Breast epithelium (tissue), 4 donors: ENCODE results near the gene CYP3A4. TPM values are rescaled to one million over a fixed set of nuclear protein-coding genes. Genes with fewer than 3 reads are reported as not detected.
"Not testable (repeated sequence)": the region's sequence is repeated elsewhere in the genome, so short reads cannot be mapped to it uniquely, and the experiment has no call there.

Source experiments
- DNase-seq, 2 donors: peaks; one replicate each; pipeline ENCODE4 v3.0.0-alpha.2; 2019; ENCODE audit warnings: low spot score in 2 of 2
- H3K27ac ChIP-seq, 2 donors: fragments of 200-600 bp; sonication (generic) in 1 of 2; one replicate each; pipeline ENCODE4 v1.5.1; 2016 to 2019; ENCODE audit warnings: mild to moderate bottlenecking in 1 of 2
- H3K27me3 ChIP-seq, 2 donors: fragments of 200-600 bp; sonication (generic) in 1 of 2; one replicate each; pipeline versions ENCODE4 v1.5.1 to v1.6.0; 2017 to 2019; ENCODE audit warnings: control low read depth in 1 of 2, mild to moderate bottlenecking in 1 of 2
- H3K36me3 ChIP-seq: fragments of 200-600 bp; one replicate; pipeline ENCODE4 v1.5.1; 2019
- H3K4me1 ChIP-seq, 2 donors: fragments of 200-600 bp; sonication (generic); one replicate each; pipeline ENCODE4 v1.5.1; 2016 to 2019; ENCODE audit warnings: control low read depth in 1 of 2
- H3K4me3 ChIP-seq, 3 donors: fragments of 200-600 bp; sonication (generic); 1 replicate in 2 of 3; 2 replicates in 1 of 3; pipeline ENCODE4 v1.5.1; 2016 to 2019; ENCODE audit warnings: mild to moderate bottlenecking in 3 of 3, moderate library complexity in 2 of 3
- H3K9me3 ChIP-seq, 2 donors: fragments of 200-600 bp; sonication (generic) in 1 of 2; one replicate each; pipeline ENCODE4 v1.5.1; 2016 to 2019; ENCODE audit warnings: control low read depth in 1 of 2
- POLR2A ChIP-seq: fragments of 450-650 bp; IDR thresholded peaks from one replicate; pipeline ENCODE4 v1.6.1; 2016; ENCODE audit warnings: antibody characterized with exemption, mild to moderate bottlenecking, moderate library complexity
- POLR2AphosphoS5 ChIP-seq, 3 donors: sonication (generic); formaldehyde crosslinking; IDR thresholded peaks; one replicate each; pipeline ENCODE4 v1.6.1; 2017; ENCODE audit warnings: antibody characterized with exemption in 3 of 3
- intact Hi-C: fragments of 100-400 bp; cut with DNase I; formaldehyde crosslinking; loops from one replicate; pipeline ENCODE4 v1.15.1; 2023; ENCODE audit warnings: low total_unique reads
- total RNA-seq, 3 donors: library from RNA; depleted of rRNA; stranded (reverse); fragments of >200 nt; gene quantifications; one replicate each; pipeline ENCODE4 v1.1.0, GENCODE V29; 2016
- TF ChIP-seq, protein P1 (sequence below), 3 donors: fragments of 450-650 bp; IDR thresholded peaks; one replicate each; pipeline ENCODE4 v1.5.1; 2016 to 2017; ENCODE audit warnings: antibody characterized with exemption in 3 of 3, mild to moderate bottlenecking in 3 of 3, moderate library complexity in 3 of 3

CYP3A4 gene
- total RNA-seq, 3 donors from 2014 or later: 0.33 to 0.64 (median 0.59) TPM

DNA sequence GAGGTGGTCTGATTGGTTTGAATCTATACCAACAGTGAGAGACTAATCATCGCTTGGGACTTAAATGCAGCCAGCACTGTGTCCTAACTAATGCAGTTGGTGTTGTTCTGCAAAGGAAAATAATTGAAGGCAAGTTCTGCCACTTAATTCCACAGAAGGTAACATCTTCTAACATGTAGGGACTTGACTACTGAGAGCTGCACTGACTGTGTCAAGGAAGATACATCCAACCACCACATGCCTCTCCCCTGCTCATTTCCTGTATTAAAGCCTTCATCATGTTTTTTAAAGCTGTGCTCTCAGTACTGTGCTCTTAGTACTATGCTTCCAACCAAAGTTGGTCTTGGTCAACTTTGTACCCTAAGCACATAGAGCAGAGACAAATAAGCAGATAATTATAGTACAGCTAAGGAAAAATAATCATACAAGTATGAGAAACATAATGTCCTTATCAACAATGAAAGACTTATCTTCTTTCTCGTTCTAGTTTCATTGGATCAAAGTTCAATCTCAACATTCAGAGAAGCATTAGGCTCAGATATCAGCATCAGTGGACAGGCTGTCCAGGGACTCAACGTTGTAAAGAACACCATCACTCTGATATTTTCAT, 2.8 kb upstream of the CYP3A4 start:
- intact Hi-C loops: no loop called here
- no peaks in the 10 kb centered on the region for H3K4me1 ChIP-seq
- no peaks in the 10 kb centered on the region for H3K36me3 ChIP-seq
- no peaks in the 10 kb centered on the region for H3K27me3 ChIP-seq
- no peak overlapping the region for H3K27ac ChIP-seq
- H3K4me3 ChIP-seq: no peak overlapping the region
- DNase-seq: no peak
- no peaks in the 10 kb centered on the region for H3K9me3 ChIP-seq
- TF ChIP-seq, protein P1, sequence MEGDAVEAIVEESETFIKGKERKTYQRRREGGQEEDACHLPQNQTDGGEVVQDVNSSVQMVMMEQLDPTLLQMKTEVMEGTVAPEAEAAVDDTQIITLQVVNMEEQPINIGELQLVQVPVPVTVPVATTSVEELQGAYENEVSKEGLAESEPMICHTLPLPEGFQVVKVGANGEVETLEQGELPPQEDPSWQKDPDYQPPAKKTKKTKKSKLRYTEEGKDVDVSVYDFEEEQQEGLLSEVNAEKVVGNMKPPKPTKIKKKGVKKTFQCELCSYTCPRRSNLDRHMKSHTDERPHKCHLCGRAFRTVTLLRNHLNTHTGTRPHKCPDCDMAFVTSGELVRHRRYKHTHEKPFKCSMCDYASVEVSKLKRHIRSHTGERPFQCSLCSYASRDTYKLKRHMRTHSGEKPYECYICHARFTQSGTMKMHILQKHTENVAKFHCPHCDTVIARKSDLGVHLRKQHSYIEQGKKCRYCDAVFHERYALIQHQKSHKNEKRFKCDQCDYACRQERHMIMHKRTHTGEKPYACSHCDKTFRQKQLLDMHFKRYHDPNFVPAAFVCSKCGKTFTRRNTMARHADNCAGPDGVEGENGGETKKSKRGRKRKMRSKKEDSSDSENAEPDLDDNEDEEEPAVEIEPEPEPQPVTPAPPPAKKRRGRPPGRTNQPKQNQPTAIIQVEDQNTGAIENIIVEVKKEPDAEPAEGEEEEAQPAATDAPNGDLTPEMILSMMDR (IDR thresholded peaks at IDR 0.05): no peak
- TF ChIP-seq POLR2A (no peak), POLR2AphosphoS5 (IDR thresholded peaks at IDR 0.05) (no peak)

DNA sequence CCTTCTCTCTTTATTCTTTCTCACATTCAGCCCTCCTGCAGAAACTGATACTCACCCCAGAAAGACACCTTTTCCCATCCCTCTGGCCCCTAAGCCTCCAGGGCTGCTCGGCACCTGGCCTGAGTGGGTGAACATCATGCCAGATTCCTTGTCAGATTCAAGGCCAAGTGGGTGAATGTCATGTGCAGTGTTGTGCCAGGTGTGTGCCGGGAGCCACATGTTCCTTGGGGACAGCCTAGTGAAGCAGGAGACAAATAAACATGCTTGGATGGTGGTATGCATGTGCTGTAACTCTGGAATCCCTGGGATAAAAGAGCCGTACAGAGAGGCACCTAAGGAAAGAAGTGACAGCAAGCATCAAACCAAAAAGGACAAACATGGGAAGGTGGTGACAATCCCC, 1.7 kb upstream of the CYP3A4 start:
- intact Hi-C loops, H3K36me3 ChIP-seq, H3K27ac ChIP-seq, H3K9me3 ChIP-seq, DNase-seq, H3K4me1 ChIP-seq, H3K27me3 ChIP-seq, H3K4me3 ChIP-seq: not testable (repeated sequence)

DNA sequence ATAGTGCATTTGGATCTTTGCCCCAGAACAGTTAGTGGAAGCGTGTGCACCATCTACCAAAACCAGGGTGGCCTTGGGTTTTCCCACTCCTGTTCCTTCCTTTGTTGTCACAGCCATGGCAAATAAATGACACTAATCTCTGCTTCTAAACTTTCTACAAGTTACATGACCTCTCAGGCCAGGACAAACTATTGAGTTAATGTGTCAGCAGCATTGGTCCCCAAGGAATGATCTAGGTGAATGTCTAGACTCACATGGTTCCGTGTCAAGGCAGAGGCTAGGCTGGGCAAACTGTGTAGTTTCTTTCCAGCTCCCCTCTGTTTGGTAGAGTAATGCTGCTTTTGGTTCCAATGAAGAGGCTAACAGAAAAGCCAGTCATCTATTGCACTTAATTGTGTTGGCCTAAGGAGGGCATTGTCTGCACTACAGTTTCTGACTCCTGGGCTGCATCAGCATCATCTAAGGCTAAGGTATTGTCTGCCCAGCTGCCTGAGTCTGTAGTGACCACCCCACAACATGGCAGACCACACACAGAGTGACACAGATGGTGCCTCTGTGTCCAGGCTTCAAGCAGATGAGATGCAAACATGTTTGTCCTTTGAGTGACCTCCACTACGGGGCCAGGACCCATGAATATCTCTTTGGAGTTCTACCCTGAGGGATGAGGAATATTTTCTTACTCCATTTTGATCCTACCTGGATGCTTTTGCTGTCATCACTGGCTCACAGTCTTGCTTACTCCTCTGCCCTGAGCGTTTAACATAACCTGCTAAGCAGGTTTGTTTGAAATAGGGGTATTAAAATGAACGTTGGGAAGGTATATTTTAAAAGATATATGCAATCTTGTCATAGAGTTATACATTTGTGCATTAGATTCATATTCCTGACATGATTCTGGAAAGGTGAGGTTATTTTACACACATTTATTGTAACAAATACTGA, 1.7 kb downstream of the CYP3A4 start:
- Histone ChIP-seq H3K36me3 (no peaks in the 10 kb centered on the region), H3K4me1 (no peaks in the 10 kb centered on the region), H3K27ac (no peak overlapping the region), H3K27me3 (no peaks in the 10 kb centered on the region), H3K4me3 (no peak overlapping the region), H3K9me3 (no peaks in the 10 kb centered on the region)
- DNase-seq: no peak
- intact Hi-C loops: loop anchor here (5.0 kb wide), 1 partner anchor 65 kb away; no protein-coding TSS in a partner anchor
- TF ChIP-seq POLR2AphosphoS5 (IDR thresholded peaks at IDR 0.05) (no peak), POLR2A (no peak)
- TF ChIP-seq, protein P1 (IDR thresholded peaks at IDR 0.05): no peak

DNA sequence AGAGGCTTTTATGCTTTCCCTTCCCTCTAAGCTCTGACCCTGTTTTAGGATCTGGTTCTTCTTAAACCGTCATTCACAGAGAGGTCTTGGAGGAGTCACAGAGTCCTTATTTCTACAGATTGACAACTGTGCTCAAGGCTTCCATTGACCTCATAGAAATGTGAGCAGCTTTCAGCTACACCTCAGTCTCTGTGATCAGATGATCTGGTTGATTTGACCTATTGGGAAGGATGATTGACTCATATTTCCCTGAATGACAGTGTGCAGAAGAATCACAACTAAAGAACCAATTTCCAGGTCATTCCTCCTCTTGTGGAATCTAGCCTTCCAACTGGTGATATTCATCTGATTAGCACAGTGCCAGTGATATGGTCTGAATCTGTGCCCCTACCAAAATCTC, 3.4 kb downstream of the CYP3A4 start:
- intact Hi-C loops: loop anchor here (5.0 kb wide), 1 partner anchor 67 kb away; no protein-coding TSS in a partner anchor
- DNase-seq: no peak
- no peak for TF ChIP-seq POLR2AphosphoS5 (IDR thresholded peaks at IDR 0.05)
- TF ChIP-seq, protein P1 (IDR thresholded peaks at IDR 0.05): no peak
- TF ChIP-seq POLR2A: no peak

DNA sequence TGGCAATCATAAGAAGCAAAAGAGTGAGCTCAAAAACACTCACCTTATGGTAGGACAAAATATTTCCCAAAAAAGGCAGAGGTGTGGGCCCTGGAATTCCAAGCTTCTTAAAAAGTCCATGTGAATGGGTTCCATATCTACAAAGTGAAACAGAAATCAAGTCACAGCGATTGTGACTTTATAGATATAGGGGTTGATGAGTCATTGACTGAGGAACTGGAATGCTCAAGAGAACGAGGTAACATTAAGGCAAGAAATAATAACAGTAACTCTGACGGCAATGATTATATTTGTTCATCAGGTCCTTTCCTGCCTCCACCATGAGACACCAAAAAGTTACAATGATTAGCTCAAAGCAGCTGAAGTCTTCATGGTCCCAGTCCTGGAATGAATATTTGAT, 4.0 kb downstream of the CYP3A4 start:
- TF ChIP-seq, protein P1 (IDR thresholded peaks at IDR 0.05): no peak
- TF ChIP-seq POLR2A (no peak), POLR2AphosphoS5 (IDR thresholded peaks at IDR 0.05) (no peak)

More for the DNA sequence above, 3.4 kb downstream of the CYP3A4 start:
- H3K27me3 ChIP-seq: no peaks in the 10 kb centered on the region
- no peak overlapping the region for H3K27ac ChIP-seq
- no peaks in the 10 kb centered on the region for H3K36me3 ChIP-seq
- no peaks in the 10 kb centered on the region for H3K4me1 ChIP-seq
- no peak overlapping the region for H3K4me3 ChIP-seq
- no peaks in the 10 kb centered on the region for H3K9me3 ChIP-seq

More for the DNA sequence above, 4.0 kb downstream of the CYP3A4 start:
- H3K4me1 ChIP-seq: no peaks in the 10 kb centered on the region
- no peaks in the 10 kb centered on the region for H3K36me3 ChIP-seq
- peaks cover 0 to 4% of the 10 kb centered on the region in 2 donors for H3K9me3 ChIP-seq
- intact Hi-C loops: loop anchor here (5.0 kb wide), 1 partner anchor 67 kb away; no protein-coding TSS in a partner anchor
- H3K27me3 ChIP-seq: no peaks in the 10 kb centered on the region
- no peak overlapping the region for H3K27ac ChIP-seq
- H3K4me3 ChIP-seq: no peak overlapping the region
- DNase-seq: no peak
